GM20000 (cell line): Measurements from ENCODE around the gene COPS4.
"Not testable (repeated sequence)": the region's sequence is repeated elsewhere in the genome, so short reads cannot be mapped to it uniquely, and the experiment has no call there.

Source experiments
- DNase-seq: peaks from one replicate; pipeline ENCODE4 v3.0.0; 2012; ENCODE audit warnings: low spot score
- TF ChIP-seq, protein P1 (sequence below): IDR thresholded peaks from 2 replicates; pipeline ENCODE4 v1.5.1; 2012; ENCODE audit warnings: mild to moderate bottlenecking, control low read depth; ENCODE audit errors: extremely low read depth, missing control alignments

Gene COPS4

DNA sequence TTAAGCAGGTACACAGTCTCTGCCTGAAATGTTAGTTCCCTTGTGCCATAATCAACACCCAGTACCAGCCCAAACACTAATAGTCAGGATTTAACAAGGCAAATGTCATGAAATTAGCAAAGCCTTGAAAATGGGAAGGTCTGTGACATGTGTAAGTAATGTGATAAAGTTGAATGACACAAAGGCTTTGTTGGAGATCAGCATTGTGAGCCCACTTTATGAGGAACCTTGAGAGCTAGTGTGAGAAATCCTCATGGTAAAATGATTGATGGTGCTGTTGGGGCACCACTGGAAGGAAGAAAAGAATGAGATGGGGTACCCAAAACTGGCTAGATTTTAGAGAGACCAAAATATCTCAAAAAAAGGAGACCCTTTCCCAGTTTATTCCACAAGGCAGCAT is 21.1 kb upstream of the COPS4 start:
- no peak for DNase-seq
- TF ChIP-seq, protein P1, sequence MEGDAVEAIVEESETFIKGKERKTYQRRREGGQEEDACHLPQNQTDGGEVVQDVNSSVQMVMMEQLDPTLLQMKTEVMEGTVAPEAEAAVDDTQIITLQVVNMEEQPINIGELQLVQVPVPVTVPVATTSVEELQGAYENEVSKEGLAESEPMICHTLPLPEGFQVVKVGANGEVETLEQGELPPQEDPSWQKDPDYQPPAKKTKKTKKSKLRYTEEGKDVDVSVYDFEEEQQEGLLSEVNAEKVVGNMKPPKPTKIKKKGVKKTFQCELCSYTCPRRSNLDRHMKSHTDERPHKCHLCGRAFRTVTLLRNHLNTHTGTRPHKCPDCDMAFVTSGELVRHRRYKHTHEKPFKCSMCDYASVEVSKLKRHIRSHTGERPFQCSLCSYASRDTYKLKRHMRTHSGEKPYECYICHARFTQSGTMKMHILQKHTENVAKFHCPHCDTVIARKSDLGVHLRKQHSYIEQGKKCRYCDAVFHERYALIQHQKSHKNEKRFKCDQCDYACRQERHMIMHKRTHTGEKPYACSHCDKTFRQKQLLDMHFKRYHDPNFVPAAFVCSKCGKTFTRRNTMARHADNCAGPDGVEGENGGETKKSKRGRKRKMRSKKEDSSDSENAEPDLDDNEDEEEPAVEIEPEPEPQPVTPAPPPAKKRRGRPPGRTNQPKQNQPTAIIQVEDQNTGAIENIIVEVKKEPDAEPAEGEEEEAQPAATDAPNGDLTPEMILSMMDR: no peak

DNA sequence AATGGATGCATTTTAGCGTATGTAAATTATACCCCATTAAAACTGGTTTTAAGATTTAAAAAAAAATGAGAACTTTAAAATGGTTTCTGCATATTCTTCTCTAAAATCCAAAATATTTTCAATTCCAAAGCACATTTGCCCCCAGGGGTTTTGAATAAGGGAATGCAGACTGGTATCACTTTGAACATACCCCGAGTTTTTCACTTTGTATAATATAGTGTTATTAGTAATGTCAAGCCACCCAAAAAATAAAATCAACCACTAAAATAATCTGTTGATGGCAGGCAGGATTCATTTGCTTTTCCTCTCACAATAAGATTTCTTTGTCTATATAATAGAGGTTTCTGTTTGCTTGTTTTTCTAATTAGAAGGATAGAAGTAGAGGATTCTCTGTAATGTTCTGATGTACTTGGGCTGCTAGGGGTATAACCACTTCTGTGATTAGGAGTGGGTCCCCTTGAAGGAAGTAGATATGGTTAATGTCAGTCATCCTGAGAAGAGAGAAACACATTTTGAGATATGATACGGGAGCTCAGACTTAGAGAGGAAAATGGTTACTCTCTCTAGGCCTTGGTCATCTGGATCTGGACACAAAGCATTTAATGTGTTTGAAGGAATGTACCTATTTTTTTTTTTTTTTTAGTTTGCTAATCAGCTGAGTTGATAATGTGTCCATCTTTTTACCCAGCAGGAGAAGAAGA is 15.0 kb upstream of the COPS4 start:
- DNase-seq: no peak
- TF ChIP-seq, protein P1: no peak

DNA sequence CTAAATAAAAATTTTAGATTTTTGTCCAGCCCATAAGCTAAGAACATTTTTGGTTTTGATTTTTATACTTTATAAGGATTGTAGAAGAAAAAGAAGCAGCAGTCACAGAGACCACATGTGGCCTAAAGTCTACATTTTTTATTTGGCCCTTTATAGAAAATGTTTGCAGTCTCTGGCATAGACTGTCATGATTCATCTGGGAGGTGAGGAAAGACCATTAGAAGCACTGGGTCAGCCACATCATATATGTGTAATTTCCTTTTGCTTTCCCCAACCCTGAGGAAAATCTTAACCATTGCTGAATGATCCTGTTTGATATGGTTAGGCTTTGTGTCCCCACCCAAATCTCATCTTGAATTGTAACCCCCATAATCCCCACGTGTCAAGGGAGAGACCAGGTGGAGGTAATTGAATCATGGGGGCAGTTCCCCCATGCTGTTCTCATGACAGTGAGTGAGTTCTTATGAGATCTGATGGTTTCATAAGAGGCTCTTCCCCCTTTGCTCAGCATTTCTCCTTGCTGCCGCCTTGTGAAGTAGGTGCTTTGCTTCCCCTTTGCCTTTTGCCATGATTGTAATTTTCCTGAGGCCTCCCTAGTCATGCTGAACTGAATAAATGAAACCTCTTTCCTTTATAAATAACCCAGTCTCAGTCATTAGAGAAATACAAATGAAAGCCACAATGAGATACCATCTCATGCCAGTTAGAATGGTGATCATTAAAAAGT is 12.1 kb upstream of the COPS4 start:
- TF ChIP-seq, protein P1: no peak
- no peak for DNase-seq

DNA sequence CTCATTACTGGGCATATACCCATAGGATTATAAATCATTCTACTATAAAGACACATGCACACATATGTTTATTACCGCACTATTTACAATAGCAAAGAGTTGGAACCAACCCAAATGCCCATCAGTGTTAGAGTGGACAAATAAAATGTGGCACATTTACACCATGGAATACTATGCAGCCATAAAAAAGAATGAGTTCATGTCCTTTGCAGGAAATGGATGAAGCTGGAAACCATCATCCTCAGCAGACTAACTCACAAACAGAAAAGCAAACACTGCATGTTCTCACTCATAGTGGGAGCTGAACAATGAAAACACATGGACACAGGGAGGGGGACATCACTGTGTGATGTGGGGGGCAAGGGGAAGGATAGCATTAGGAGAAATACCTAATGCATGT is 11.4 kb upstream of the COPS4 start:
- not testable (repeated sequence) for DNase-seq

DNA sequence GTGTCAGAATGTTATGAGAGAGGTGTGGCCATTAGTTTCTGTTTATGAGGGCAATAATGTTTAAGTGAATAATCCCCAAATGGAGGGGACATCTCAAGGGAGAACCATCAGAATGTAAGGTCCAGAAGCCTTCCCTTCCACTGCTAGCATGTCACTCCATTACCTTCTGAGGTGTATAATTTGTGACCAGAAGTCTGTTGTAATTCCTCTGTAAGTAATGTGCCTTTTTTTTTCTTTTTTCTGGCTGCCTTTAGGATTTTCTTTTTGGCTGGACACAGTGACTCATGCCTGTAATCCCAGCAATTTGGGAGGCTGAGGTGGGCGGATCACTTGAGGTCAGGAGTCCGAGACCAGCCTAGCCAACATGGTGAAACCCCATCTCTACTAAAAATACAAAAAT is 10.8 kb upstream of the COPS4 start:
- no peak for DNase-seq
- TF ChIP-seq, protein P1: no peak

DNA sequence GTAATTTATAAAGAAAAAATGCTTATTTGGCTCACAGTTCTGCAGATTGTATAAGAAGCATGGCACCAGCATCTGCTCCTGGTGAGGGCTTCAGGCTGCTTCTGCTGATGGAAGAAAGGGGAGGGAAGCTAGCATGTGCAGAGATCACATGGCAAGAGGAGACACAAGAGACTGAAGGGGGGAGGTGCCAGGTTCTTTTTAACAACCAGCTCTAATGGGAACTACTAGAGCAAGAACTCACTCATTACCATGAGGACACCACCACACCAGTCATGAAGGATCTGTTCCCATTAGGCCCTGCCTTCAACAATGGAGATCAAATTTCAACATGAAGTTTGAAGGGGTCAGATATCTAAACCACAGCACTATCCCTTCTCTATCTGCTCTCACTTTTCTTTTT is 9.4 kb upstream of the COPS4 start:
- TF ChIP-seq, protein P1: no peak
- no peak for DNase-seq

DNA sequence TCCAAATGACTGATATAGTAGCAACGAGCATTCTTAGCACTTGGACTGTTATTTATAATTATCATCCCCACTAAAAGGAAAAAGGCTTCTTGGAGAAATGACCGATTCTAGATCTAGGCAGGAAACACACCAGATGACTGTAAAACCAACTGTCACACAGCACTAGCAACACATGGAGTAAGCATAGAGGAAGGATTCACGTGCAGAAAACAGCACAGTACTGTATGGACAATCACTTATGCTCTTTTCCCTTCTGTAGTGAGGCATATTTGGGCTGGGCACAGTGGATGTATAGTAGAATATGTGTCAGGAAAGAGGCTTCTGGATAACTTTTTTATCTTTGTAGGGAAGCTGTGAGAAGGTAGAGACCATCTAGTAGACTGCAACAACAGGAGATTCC is 6.0 kb upstream of the COPS4 start:
- DNase-seq: no peak
- TF ChIP-seq, protein P1: no peak

DNA sequence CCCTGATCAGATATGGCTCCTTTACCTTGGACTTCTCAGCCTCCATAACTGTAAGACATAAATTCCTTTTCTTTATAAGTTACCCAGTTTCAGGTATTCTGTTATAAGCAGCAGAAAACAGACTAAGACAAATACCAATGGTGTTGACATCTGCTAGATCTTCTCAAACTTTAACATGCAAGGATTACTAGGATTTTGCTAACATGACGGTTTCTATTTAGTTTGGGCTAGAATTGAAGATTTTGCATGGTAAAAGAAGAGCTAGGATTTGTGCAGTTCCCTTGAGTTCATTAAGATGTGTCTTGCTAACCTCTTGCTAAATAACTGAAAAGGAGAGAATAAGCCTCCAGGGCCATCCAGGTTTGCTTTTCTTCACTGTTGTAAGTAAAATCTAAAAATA is 5.3 kb upstream of the COPS4 start:
- TF ChIP-seq, protein P1: no peak
- no peak for DNase-seq
